GM20000 (cell line): ENCODE results near the gene ITM2C.

Experiments
- DNase-seq: peaks from one replicate; pipeline ENCODE4 v3.0.0; 2012; ENCODE audit warnings: low spot score
- TF ChIP-seq, protein P1 (sequence below): IDR thresholded peaks from 2 replicates; pipeline ENCODE4 v1.5.1; 2012; ENCODE audit warnings: mild to moderate bottlenecking, control low read depth; ENCODE audit errors: extremely low read depth, missing control alignments

ITM2C gene

DNA sequence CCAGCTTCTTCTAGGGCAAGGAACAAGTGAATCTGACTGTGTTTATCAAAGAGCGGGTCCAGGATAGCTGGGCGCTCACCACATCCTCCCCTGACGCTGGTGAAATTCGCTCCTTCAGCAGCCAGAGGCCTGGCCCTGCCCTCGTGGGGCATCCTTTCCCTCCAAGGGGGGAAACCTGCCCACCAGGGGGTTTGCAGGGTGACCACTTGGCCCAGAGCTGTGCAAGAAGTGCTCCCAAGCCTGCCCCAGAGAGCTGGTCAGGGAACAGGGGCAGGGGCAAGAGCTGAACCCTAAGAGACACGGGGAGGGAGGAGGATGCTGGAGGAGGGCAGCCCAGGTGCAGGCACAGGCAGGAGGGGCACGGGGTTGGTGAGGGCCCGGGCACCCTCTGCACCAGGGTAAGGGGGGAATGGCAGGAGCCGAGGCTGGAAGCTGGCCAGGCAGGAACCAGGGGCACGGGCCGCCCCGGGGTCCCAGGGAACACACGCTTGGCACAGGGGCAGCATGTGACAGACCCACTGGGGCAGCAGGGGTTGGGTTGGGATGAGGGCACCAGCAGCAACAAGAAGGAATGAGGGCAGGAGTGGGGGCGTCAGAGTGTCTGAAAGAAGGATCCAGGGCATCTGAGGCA lies 63.1 kb downstream of the ITM2C start:
- DNase-seq, result no peak
- TF ChIP-seq, protein P1, sequence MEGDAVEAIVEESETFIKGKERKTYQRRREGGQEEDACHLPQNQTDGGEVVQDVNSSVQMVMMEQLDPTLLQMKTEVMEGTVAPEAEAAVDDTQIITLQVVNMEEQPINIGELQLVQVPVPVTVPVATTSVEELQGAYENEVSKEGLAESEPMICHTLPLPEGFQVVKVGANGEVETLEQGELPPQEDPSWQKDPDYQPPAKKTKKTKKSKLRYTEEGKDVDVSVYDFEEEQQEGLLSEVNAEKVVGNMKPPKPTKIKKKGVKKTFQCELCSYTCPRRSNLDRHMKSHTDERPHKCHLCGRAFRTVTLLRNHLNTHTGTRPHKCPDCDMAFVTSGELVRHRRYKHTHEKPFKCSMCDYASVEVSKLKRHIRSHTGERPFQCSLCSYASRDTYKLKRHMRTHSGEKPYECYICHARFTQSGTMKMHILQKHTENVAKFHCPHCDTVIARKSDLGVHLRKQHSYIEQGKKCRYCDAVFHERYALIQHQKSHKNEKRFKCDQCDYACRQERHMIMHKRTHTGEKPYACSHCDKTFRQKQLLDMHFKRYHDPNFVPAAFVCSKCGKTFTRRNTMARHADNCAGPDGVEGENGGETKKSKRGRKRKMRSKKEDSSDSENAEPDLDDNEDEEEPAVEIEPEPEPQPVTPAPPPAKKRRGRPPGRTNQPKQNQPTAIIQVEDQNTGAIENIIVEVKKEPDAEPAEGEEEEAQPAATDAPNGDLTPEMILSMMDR, result no peak
